Endothelial cell of umbilical vein (primary cell): ENCODE data around the gene LRRD1.

Experiments used
- EZH2 ChIP-seq: IDR thresholded peaks from 2 replicates; pipeline ENCODE4 v1.6.1; 2012; ENCODE audit warnings: borderline replicate concordance, low read depth, mild to moderate bottlenecking, moderate library complexity, low read length, inconsistent platforms; ENCODE audit not compliant: severe bottlenecking
- FOS ChIP-seq: IDR thresholded peaks from 2 replicates; pipeline ENCODE4 v1.6.1; 2011; ENCODE audit warnings: mild to moderate bottlenecking, low read length, moderate library complexity, borderline replicate concordance; ENCODE audit not compliant: insufficient read depth
- JUN ChIP-seq: IDR thresholded peaks from 2 replicates; pipeline ENCODE4 v1.6.1; 2011; ENCODE audit warnings: borderline replicate concordance, low read depth; ENCODE audit not compliant: insufficient read length, insufficient read depth
- POLR2A ChIP-seq: IDR thresholded peaks from 2 replicates; pipeline ENCODE4 v1.6.1; 2012; ENCODE audit warnings: low read depth, mild to moderate bottlenecking, control low read depth, low read length
- POLR2AphosphoS5 ChIP-seq: IDR thresholded peaks from 2 replicates; pipeline ENCODE4 v1.6.1; 2012; ENCODE audit warnings: low read depth, mild to moderate bottlenecking, control low read depth, low read length, moderate library complexity; ENCODE audit not compliant: insufficient read depth
- TF ChIP-seq, protein P1 (sequence below), 2 donors: IDR thresholded peaks; 1 replicate in 1 of 2; 2 replicates in 1 of 2; pipeline ENCODE4 v1.5.1; 2011; ENCODE audit warnings: low read length in 2 of 2, mild to moderate bottlenecking in 2 of 2, moderate library complexity in 2 of 2, control low read depth in 1 of 2, inconsistent platforms in 1 of 2, low read depth in 1 of 2; ENCODE audit not compliant: insufficient read depth in 1 of 2; ENCODE audit errors: extremely low read depth in 1 of 2
- TF ChIP-seq, protein P2 (sequence below): IDR thresholded peaks from 2 replicates; pipeline ENCODE4 v1.6.1; 2011; ENCODE audit not compliant: insufficient read depth, insufficient read length

DNA sequence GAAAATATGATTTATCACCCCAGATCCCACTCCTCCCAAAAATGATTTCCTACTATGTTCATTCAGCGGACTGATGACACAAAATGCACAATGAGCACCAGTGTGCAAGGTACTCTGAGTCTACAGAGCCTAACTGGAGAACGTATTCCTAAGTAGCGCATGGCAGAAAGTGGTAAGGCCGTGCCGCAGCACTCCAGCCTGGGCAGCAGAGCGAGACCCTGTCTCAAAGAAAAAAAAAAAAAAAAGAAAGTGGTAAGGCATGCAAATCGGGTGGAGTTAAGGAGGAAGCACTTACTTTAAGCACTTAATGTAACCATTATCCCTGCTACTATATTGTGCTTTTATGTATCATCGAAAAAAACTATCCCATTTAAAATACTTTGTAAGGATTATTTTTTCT, 70.1 kb downstream of the LRRD1 start:
- TF ChIP-seq, protein P1, sequence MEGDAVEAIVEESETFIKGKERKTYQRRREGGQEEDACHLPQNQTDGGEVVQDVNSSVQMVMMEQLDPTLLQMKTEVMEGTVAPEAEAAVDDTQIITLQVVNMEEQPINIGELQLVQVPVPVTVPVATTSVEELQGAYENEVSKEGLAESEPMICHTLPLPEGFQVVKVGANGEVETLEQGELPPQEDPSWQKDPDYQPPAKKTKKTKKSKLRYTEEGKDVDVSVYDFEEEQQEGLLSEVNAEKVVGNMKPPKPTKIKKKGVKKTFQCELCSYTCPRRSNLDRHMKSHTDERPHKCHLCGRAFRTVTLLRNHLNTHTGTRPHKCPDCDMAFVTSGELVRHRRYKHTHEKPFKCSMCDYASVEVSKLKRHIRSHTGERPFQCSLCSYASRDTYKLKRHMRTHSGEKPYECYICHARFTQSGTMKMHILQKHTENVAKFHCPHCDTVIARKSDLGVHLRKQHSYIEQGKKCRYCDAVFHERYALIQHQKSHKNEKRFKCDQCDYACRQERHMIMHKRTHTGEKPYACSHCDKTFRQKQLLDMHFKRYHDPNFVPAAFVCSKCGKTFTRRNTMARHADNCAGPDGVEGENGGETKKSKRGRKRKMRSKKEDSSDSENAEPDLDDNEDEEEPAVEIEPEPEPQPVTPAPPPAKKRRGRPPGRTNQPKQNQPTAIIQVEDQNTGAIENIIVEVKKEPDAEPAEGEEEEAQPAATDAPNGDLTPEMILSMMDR (IDR thresholded peaks at IDR 0.05; ENCODE audit: extremely low read depth in 1 of 2, insufficient read depth in 1 of 2, low read depth in 1 of 2, low read length in 2 of 2): no peak
- TF ChIP-seq FOS: no peak
- TF ChIP-seq POLR2A: no peak
- no peak for TF ChIP-seq JUN
- TF ChIP-seq EZH2: no peak
- TF ChIP-seq, protein P2, sequence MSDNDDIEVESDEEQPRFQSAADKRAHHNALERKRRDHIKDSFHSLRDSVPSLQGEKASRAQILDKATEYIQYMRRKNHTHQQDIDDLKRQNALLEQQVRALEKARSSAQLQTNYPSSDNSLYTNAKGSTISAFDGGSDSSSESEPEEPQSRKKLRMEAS: no peak
- no peak for TF ChIP-seq POLR2AphosphoS5
